ENCODE measurements around the gene MRPL51. TPM values are rescaled to one million over a fixed set of nuclear protein-coding genes. Genes with fewer than 3 reads are reported as not detected.

The MRPL51 gene
- polyA plus RNA-seq, 1 donor from 2014 or later = 117 TPM

DNA sequence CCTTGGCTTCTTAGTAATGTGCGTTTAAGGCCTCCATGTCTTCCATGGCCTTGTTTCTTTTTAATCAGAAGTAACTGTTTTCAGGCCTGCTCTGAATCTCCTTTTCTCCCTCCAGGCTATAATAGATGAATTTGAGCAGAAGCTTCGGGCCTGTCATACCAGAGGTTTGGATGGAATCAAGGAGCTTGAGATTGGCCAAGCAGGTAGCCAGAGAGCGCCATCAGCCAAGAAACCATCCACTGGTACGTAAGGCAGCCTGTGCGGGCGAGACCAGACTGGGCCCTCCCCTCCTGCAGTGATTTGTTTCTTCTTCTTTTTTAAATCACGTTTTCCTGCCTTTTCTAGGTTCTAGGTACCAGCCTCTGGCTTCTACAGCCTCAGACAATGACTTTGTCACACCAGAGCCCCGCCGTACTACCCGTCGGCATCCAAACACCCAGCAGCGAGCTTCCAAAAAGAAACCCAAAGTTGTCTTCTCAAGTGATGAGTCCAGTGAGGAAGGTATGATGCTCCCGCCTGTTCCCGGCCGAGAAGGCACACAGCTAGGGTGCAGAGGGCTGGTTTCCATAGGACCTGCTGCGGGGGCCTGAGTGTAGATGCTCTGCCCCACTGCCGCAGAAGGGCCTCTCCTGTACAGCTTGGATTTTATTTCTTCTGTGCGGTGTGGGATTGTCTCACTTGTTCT lies 37.7 kb upstream of the MRPL51 start:
- Histone ChIP-seq H3K9me2 (ENCODE audit: insufficient read depth, low read length) (no peaks in the 10 kb centered on the region), H3F3A (ENCODE audit: insufficient read depth, low read length, poor library complexity, severe bottlenecking) (peaks cover 4% of the 10 kb centered on the region), H4K20me1 (ENCODE audit: insufficient read depth) (peaks cover 4% of the 10 kb centered on the region), H3K9me3 (ENCODE audit: low read length) (no peaks in the 10 kb centered on the region), H3K27me3 (ENCODE audit: insufficient read depth, low read depth, low read length) (no peaks in the 10 kb centered on the region), H3K4me3 (ENCODE audit: low read length) (no peak overlapping the region), H3K4me2 (ENCODE audit: low read length) (no peak overlapping the region), H3K27ac (ENCODE audit: low read length) (no peak overlapping the region), H2AFZ (ENCODE audit: low read depth, low read length) (no peak overlapping the region), H3K79me2 (replicated peaks; ENCODE audit: insufficient read depth, low read length) (peaks cover 11% of the 10 kb centered on the region), H3K36me3 (ENCODE audit: insufficient read depth, low read length) (no peaks in the 10 kb centered on the region), H3K9ac (ENCODE audit: low read length) (no peak overlapping the region)
- TF ChIP-seq, protein P1, sequence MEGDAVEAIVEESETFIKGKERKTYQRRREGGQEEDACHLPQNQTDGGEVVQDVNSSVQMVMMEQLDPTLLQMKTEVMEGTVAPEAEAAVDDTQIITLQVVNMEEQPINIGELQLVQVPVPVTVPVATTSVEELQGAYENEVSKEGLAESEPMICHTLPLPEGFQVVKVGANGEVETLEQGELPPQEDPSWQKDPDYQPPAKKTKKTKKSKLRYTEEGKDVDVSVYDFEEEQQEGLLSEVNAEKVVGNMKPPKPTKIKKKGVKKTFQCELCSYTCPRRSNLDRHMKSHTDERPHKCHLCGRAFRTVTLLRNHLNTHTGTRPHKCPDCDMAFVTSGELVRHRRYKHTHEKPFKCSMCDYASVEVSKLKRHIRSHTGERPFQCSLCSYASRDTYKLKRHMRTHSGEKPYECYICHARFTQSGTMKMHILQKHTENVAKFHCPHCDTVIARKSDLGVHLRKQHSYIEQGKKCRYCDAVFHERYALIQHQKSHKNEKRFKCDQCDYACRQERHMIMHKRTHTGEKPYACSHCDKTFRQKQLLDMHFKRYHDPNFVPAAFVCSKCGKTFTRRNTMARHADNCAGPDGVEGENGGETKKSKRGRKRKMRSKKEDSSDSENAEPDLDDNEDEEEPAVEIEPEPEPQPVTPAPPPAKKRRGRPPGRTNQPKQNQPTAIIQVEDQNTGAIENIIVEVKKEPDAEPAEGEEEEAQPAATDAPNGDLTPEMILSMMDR (IDR thresholded peaks at IDR 0.05; ENCODE audit: poor library complexity, severe bottlenecking) = no peak
- TF ChIP-seq SMC3 (conservative IDR thresholded peaks at IDR 0.05; ENCODE audit: poor library complexity) (no peak), TAF1 (IDR thresholded peaks at IDR 0.05; ENCODE audit: low read depth) (no peak)

DNA sequence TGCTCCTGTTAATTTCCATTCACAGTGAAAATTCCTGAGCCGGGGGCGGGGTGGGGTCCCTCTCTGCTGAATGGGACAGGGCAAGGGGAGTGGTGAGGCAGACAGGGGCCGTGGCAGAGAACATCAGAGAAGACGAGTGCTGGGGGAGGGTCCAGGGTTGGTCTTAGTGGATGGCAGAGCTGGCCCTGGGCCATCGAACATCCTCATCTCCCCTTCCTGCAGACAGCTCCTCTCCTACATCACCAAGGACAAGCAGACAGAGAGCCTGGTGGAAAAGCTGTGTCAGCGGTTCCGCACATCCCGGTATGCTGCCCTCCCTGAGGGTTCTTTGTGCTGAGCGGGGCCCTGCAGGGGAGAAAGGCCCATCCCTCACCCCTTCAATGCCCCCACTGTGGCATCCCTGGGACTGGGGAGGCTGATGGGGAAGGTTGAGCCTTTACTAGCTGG lies 36.3 kb upstream of the MRPL51 start:
- H3K79me2 ChIP-seq (replicated peaks; ENCODE audit: insufficient read depth, low read length) = no peaks in the 10 kb centered on the region
- H3K9me2 ChIP-seq (ENCODE audit: insufficient read depth, low read length) = no peaks in the 10 kb centered on the region
- TF ChIP-seq MXI1 (conservative IDR thresholded peaks at IDR 0.05; ENCODE audit: poor library complexity, severe bottlenecking) (no peak), SMC3 (conservative IDR thresholded peaks at IDR 0.05; ENCODE audit: poor library complexity) (no peak), EZH2 (IDR thresholded peaks at IDR 0.05; ENCODE audit: borderline replicate concordance, insufficient read depth, low read length, poor library complexity, severe bottlenecking) (no peak), POLR2AphosphoS5 (IDR thresholded peaks at IDR 0.05) (no peak), RAD21 (conservative IDR thresholded peaks at IDR 0.05) (no peak), EP300 (conservative IDR thresholded peaks at IDR 0.05; ENCODE audit: poor library complexity, severe bottlenecking) (no peak)
- TF ChIP-seq, protein P1 (IDR thresholded peaks at IDR 0.05; ENCODE audit: poor library complexity, severe bottlenecking) = no peak
- TF ChIP-seq, protein P2, sequence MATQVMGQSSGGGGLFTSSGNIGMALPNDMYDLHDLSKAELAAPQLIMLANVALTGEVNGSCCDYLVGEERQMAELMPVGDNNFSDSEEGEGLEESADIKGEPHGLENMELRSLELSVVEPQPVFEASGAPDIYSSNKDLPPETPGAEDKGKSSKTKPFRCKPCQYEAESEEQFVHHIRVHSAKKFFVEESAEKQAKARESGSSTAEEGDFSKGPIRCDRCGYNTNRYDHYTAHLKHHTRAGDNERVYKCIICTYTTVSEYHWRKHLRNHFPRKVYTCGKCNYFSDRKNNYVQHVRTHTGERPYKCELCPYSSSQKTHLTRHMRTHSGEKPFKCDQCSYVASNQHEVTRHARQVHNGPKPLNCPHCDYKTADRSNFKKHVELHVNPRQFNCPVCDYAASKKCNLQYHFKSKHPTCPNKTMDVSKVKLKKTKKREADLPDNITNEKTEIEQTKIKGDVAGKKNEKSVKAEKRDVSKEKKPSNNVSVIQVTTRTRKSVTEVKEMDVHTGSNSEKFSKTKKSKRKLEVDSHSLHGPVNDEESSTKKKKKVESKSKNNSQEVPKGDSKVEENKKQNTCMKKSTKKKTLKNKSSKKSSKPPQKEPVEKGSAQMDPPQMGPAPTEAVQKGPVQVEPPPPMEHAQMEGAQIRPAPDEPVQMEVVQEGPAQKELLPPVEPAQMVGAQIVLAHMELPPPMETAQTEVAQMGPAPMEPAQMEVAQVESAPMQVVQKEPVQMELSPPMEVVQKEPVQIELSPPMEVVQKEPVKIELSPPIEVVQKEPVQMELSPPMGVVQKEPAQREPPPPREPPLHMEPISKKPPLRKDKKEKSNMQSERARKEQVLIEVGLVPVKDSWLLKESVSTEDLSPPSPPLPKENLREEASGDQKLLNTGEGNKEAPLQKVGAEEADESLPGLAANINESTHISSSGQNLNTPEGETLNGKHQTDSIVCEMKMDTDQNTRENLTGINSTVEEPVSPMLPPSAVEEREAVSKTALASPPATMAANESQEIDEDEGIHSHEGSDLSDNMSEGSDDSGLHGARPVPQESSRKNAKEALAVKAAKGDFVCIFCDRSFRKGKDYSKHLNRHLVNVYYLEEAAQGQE (IDR thresholded peaks at IDR 0.05; ENCODE audit: borderline replicate concordance) = no peak
- H3K4me2 ChIP-seq (ENCODE audit: low read length) = no peak overlapping the region
- no peak overlapping the region for H3K4me3 ChIP-seq (ENCODE audit: low read length)
- H2AFZ ChIP-seq (ENCODE audit: low read depth, low read length) = no peak overlapping the region
- H3K27ac ChIP-seq (ENCODE audit: low read length) = no peak overlapping the region
- H3F3A ChIP-seq (ENCODE audit: insufficient read depth, low read length, poor library complexity, severe bottlenecking) = peaks cover 4% of the 10 kb centered on the region
- no peaks in the 10 kb centered on the region for H3K36me3 ChIP-seq (ENCODE audit: insufficient read depth, low read length)
- no peaks in the 10 kb centered on the region for H4K20me1 ChIP-seq (ENCODE audit: insufficient read depth)
- no peak overlapping the region for H3K9ac ChIP-seq (ENCODE audit: low read length)
- no peaks in the 10 kb centered on the region for H3K9me3 ChIP-seq (ENCODE audit: low read length)
- no peaks in the 10 kb centered on the region for H3K27me3 ChIP-seq (ENCODE audit: insufficient read depth, low read depth, low read length)

All from neural cell (in vitro differentiated cells).